ENCODE results near the gene CDH13. TPM values are rescaled to one million over a fixed set of nuclear protein-coding genes. Genes with fewer than 3 reads are reported as not detected.

Gene CDH13
- total and polyA plus RNA-seq, 10 of the 15 experiments (the other 5 are each of a cell fraction or from before 2014, with no cell fraction given) = under 0.01 to 0.05 TPM; not detected in 8

DNA sequence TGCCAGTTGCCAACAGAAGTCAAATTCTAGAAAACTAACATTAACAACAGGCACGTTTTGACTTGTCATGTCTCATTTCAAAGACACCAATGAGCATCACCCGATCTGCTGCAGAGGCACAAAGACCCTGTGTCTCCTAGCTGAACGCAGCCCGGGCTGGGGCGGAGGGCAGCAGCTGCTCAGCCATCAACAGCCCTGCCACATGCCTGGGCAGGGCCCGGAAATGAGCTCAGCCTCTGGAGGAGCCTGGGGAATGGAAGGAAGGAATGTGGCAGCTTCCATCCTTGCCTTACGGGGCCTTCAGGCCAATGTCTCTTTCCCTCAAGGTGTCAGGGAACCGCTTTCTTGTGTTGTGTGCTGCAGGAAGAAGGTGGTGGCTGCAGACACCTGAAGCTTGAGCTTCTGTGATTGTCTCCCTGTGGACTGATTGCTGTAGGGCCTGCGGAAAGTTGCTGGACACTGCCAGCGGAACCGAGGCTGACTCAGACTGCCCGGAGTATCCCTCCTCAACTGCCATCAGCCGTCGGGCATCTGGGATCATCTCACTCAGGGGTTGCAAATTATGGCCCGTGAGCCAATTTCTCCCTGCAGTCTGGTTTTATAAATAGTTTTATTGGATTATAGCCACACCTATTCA lies 7.3 kb downstream of the CDH13 start:
- ChIA-PET RAD21 (ENCODE audit: unreplicated experiment) (no interaction called here), POLR2A (no interaction called here), CTCF (interaction anchor here (0.7 to 1.5 kb wide), 3 partner anchors 8 to 370 kb away, joined by 3 to 4 read pairs (median 3); no protein-coding TSS in a partner anchor), SMC1A (ENCODE audit: uncharacterized antibody, unreplicated experiment) (interaction anchor here (1.5 kb wide), 1 partner anchor 37 kb away, joined by 5 read pairs; no protein-coding TSS in a partner anchor)
- no peak for FAIRE-seq
- intact Hi-C loops (cut with micrococcal nuclease; ENCODE audit: unreplicated experiment) = loop anchor here (10.0 kb wide), 2 partner anchors 161 to 581 kb away; no protein-coding TSS in a partner anchor
- no peak for ATAC-seq
- TF ChIP-seq RUNX3 (IDR thresholded peaks at IDR 0.05; ENCODE audit: low read length) (no peak), SREBF2 (IDR thresholded peaks at IDR 0.05; ENCODE audit: low read length) (no peak), ZNF217 (IDR thresholded peaks at IDR 0.05) (no peak), HDAC2 (IDR thresholded peaks at IDR 0.05) (no peak), TCF12 (IDR thresholded peaks at IDR 0.05; ENCODE audit: low read depth, low read length) (no peak), ZNF207 (IDR thresholded peaks at IDR 0.05; ENCODE audit: borderline replicate concordance) (no peak), ETV6 (conservative IDR thresholded peaks at IDR 0.05 in 1 of 2, IDR thresholded peaks at IDR 0.05 in 1 of 2; ENCODE audit: borderline replicate concordance in 1 of 2, low read depth in 1 of 2) (no peak)
- BruUV-seq (replicated peaks) = no TSS peak
- Histone ChIP-seq H3K9ac (ENCODE audit: control insufficient read depth, insufficient read depth, low read length) (no peak overlapping the region), H3K4me3 (no peak overlapping the region), H3K27ac (ENCODE audit: control insufficient read depth, insufficient read depth) (no peak overlapping the region), H3K36me3 (ENCODE audit: control insufficient read depth in 2 of 2, insufficient read depth in 2 of 2, low read length in 1 of 2) (no peaks in the 10 kb centered on the region), H3K9me3 (replicated peaks; ENCODE audit: control insufficient read depth, insufficient read depth, low read length) (no peaks in the 10 kb centered on the region), H2AFZ (ENCODE audit: control insufficient read depth, low read depth, low read length) (no peak overlapping the region), H4K20me1 (ENCODE audit: control insufficient read depth, insufficient read depth) (no peaks in the 10 kb centered on the region), H3K27me3 (replicated peaks in 1 of 2; ENCODE audit: control insufficient read depth in 2 of 2, insufficient read depth in 2 of 2, low read length in 1 of 2) (no peaks in the 10 kb centered on the region; a peak in 2 of 4 replicates), H3K4me1 (ENCODE audit: control insufficient read depth, insufficient read depth, low read length) (no peaks in the 10 kb centered on the region), H3K79me2 (ENCODE audit: control insufficient read depth, insufficient read depth, low read length) (no peaks in the 10 kb centered on the region), H3K4me2 (ENCODE audit: control insufficient read depth, insufficient read depth) (no peak overlapping the region)
- in situ Hi-C loops (cut with MboI) = no loop called here
- 65% methylated on average over 15 of the region's 15 CpGs for WGBS (ENCODE audit: insufficient coverage, insufficient replicate concordance, low lambda C conversion rate, missing lambda C conversion rate)
- no peak for DNase-seq (ENCODE audit: low read depth, low spot score)
